Stimulated activated CD4-positive, alpha-beta T cell treated with anti-CD3 and anti-CD28 coated beads, Interleukin-4, amount 100 ng/mL, for 48 hours (primary cell): ENCODE measurements around the gene RIN3.

Source experiments
- DNase-seq, 2 donors: peaks; one replicate each; pipeline ENCODE4 v3.0.0-alpha.2; 2020; ENCODE audit warnings: low read depth in 2 of 2

The RIN3 gene

GRCh38 chr14:92513204-92513965 is at the start of gene RIN3:
Gene RIN3, plus strand, starts transcription at chr14:92513781. Its CDS starts 152 bp downstream, at chr14:92513933.
- DNase-seq = no peak

GRCh38 chr14:92464156-92464555 is 49.4 kb upstream of the RIN3 start:
- DNase-seq = no peak

GRCh38 chr14:92464716-92465115 is 48.9 kb upstream of the RIN3 start:
- no peak for DNase-seq

GRCh38 chr14:92465353-92466055 is 48.1 kb upstream of the RIN3 start:
- no peak for DNase-seq

- no peak for DNase-seq
Measured at GRCh38 chr14:92466059-92466458, 47.5 kb upstream of the RIN3 start.

- no peak for DNase-seq
Measured at GRCh38 chr14:92469515-92469914, 44.1 kb upstream of the RIN3 start.

GRCh38 chr14:92470215-92470614 is 43.4 kb upstream of the RIN3 start:
- no peak for DNase-seq

- DNase-seq = no peak
Measured at GRCh38 chr14:92470811-92471210, 42.8 kb upstream of the RIN3 start.

- no peak for DNase-seq
Measured at GRCh38 chr14:92471919-92472318, 41.7 kb upstream of the RIN3 start.

- DNase-seq = no peak
Measured at GRCh38 chr14:92472860-92473259, 40.7 kb upstream of the RIN3 start.

- DNase-seq = no peak
Measured at GRCh38 chr14:92473261-92473968, 40.2 kb upstream of the RIN3 start.

GRCh38 chr14:92473969-92474535 is 39.5 kb upstream of the RIN3 start:
- DNase-seq = no peak

GRCh38 chr14:92475037-92475436 is 38.5 kb upstream of the RIN3 start:
- no peak for DNase-seq

- DNase-seq = no peak
Measured at GRCh38 chr14:92475451-92476187, 38.0 kb upstream of the RIN3 start.

GRCh38 chr14:92480856-92481255 is 32.7 kb upstream of the RIN3 start:
- DNase-seq = no peak

- no peak for DNase-seq
Measured at GRCh38 chr14:92481386-92481785, 32.2 kb upstream of the RIN3 start.

GRCh38 chr14:92481811-92482555 is 31.6 kb upstream of the RIN3 start:
- no peak for DNase-seq

GRCh38 chr14:92482621-92483319 is 30.8 kb upstream of the RIN3 start:
- no peak for DNase-seq

GRCh38 chr14:92484132-92484823 is 29.3 kb upstream of the RIN3 start:
- no peak for DNase-seq

- no peak for DNase-seq
Measured at GRCh38 chr14:92486881-92487280, 26.7 kb upstream of the RIN3 start.
